Measurements from ENCODE around the gene TBC1D24. TPM values are rescaled to one million over a fixed set of nuclear protein-coding genes. Genes with fewer than 3 reads are reported as not detected.
A peak's percentile ranks its signal among the peaks of the same experiment; 100 is the strongest.
"Not testable (repeated sequence)": the region's sequence is repeated elsewhere in the genome, so short reads cannot be mapped to it uniquely, and the experiment has no call there.

Gene TBC1D24
- total and polyA plus RNA-seq, 2 experiments from 2014 or later: 5.4 to 21.0 TPM

DNA sequence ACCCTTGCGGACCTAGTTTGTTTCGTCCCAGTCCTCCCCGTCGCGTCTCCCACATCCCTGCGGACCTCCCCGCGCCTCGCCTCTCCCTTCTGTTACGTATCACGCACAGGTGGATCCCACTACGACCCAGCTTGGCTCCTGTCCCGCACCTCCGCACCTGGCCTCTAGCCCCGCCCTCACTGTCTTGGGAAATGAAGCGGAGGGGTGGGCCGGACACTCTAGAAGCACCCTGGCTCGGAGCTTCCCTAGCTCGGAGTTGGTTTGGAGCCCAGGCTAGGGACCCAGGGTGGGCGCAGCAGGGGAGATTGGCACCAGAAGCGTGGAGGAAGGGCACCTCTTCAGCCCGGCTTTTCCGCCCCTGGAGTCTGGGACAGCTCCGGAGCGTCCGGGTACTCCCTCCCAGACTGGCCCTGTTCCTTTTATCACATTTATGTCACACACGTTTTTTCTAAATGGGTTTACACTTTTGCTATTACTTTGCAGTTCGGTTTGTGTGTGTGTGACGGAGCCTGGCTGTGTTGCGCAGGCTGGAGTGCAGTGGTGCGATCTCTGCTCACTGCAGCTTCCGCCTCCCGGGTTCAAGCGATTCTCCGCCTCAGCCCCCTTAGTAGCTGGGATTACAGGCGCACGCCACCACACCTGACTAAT is 57.7 kb downstream of the TBC1D24 start:
- Histone ChIP-seq H3K27ac (ENCODE audit: low read depth) (peak overlapping the region; percentile 81; the same call in 1 of the 2 replicates), H3K36me3 (ENCODE audit: insufficient read depth) (no peaks in the 10 kb centered on the region), H3K27me3 (ENCODE audit: insufficient read depth) (peaks cover 5% of the 10 kb centered on the region; the same call in 1 of the 2 replicates), H3K4me2 (peak overlapping the region; percentile 98), H2AFZ (peak overlapping the region; percentile 98), H4K20me1 (replicated peaks; ENCODE audit: insufficient read depth) (no peaks in the 10 kb centered on the region), H3F3A (replicated peaks; ENCODE audit: low read depth) (peaks cover 17% of the 10 kb centered on the region; the same call in 1 of the 2 replicates), H3K79me2 (replicated peaks; ENCODE audit: insufficient read depth) (no peaks in the 10 kb centered on the region), H3K4me3 (peak overlapping the region; percentile 83), H3K9me2 (ENCODE audit: insufficient read depth) (no peaks in the 10 kb centered on the region), H3K4me1 (ENCODE audit: insufficient read depth) (peaks cover 5% of the 10 kb centered on the region)
- ATAC-seq: peak; percentile 53
- TF ChIP-seq POLR2AphosphoS5 (IDR thresholded peaks at IDR 0.05; ENCODE audit: low read depth): peak; percentile 63
- no peak for TF ChIP-seq ZNF114 (CRISPR knock-in tag; IDR thresholded peaks at IDR 0.05)
- H3K27ac Mint-ChIP-seq: peak overlapping the region; percentile 91
- peaks cover 27% of the 10 kb centered on the region for H3K27me3 Mint-ChIP-seq (ENCODE audit: insufficient read depth, low read depth, poor library complexity)
- peaks cover 7% of the 10 kb centered on the region; the same call in 2 of the 3 replicates for H3K4me1 Mint-ChIP-seq
- H3K36me3 Mint-ChIP-seq (ENCODE audit: low read depth): no peaks in the 10 kb centered on the region; the same call in 2 of the 3 replicates
- H3K4me3 Mint-ChIP-seq: peak overlapping the region; percentile 85
- H3K9me3 Mint-ChIP-seq: peaks cover 3% of the 10 kb centered on the region; the same call in 1 of the 3 replicates
- DNase-seq (ENCODE audit: low spot score): peak; percentile 90

DNA sequence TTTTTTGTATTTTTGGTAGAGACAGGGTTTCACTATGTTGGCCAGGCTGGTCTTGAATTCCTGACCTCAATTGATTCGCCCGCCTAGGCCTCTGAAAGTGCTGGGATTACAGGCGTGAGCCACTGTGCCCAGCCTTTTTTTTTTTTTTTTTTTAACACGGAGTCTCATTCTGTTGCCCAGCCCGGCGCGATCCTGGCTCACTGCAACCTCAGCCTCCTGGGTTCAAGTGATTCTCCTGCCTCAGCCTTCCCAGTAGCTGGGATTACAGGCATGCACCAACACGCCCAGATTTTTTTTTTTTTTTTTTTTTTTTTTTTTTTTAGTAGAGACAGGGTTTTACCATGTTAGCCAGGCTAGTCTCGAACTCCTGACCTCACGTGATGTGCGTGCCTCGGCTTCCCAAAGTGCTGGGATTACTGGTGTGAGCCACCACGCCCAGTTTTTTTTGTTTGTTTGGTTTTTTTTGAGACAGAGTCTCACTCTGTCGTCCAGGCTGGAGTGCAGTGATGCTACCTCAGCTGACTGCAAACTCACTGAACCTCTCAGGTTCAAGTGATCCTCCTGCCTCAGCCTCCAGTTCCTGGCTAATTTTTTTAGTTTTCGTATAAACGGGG is 58.3 kb downstream of the TBC1D24 start:
- peak overlapping the region; percentile 98 for H3K4me2 ChIP-seq

GRCh38 chr16:2533912-2534311 is 59.0 kb downstream of the TBC1D24 start:
- Histone ChIP-seq H3K36me3 (ENCODE audit: insufficient read depth) (no peaks in the 10 kb centered on the region), H2AFZ (no peak overlapping the region), H3K27me3 (ENCODE audit: insufficient read depth) (peaks cover 5% of the 10 kb centered on the region; the same call in 1 of the 2 replicates), H3K4me2 (no peak overlapping the region), H3K27ac (ENCODE audit: low read depth) (no peak overlapping the region), H3F3A (replicated peaks; ENCODE audit: low read depth) (peaks cover 17% of the 10 kb centered on the region; the same call in 1 of the 2 replicates), H3K4me3 (no peak overlapping the region), H3K79me2 (replicated peaks; ENCODE audit: insufficient read depth) (peaks cover 4% of the 10 kb centered on the region), H3K9me2 (ENCODE audit: insufficient read depth) (no peaks in the 10 kb centered on the region), H4K20me1 (replicated peaks; ENCODE audit: insufficient read depth) (no peaks in the 10 kb centered on the region), H3K4me1 (ENCODE audit: insufficient read depth) (peaks cover 5% of the 10 kb centered on the region)
- no peak for ATAC-seq
- Mint-ChIP-seq H3K4me1 (peaks cover 10% of the 10 kb centered on the region), H3K36me3 (ENCODE audit: low read depth) (no peaks in the 10 kb centered on the region; the same call in 2 of the 3 replicates), H3K9me3 (peaks cover 3% of the 10 kb centered on the region; the same call in 1 of the 3 replicates), H3K4me3 (peak overlapping the region; percentile 48), H3K27me3 (ENCODE audit: insufficient read depth, low read depth, poor library complexity) (peaks cover 27% of the 10 kb centered on the region), H3K27ac (no peak overlapping the region)
- DNase-seq (ENCODE audit: low spot score): no peak
- TF ChIP-seq EZH2phosphoT487 (IDR thresholded peaks at IDR 0.05; ENCODE audit: unreplicated experiment): no peak
- no peak for TF ChIP-seq REST (IDR thresholded peaks at IDR 0.05; ENCODE audit: unreplicated experiment)
- TF ChIP-seq, protein P1, sequence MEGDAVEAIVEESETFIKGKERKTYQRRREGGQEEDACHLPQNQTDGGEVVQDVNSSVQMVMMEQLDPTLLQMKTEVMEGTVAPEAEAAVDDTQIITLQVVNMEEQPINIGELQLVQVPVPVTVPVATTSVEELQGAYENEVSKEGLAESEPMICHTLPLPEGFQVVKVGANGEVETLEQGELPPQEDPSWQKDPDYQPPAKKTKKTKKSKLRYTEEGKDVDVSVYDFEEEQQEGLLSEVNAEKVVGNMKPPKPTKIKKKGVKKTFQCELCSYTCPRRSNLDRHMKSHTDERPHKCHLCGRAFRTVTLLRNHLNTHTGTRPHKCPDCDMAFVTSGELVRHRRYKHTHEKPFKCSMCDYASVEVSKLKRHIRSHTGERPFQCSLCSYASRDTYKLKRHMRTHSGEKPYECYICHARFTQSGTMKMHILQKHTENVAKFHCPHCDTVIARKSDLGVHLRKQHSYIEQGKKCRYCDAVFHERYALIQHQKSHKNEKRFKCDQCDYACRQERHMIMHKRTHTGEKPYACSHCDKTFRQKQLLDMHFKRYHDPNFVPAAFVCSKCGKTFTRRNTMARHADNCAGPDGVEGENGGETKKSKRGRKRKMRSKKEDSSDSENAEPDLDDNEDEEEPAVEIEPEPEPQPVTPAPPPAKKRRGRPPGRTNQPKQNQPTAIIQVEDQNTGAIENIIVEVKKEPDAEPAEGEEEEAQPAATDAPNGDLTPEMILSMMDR (conservative IDR thresholded peaks at IDR 0.05; ENCODE audit: low read depth in 2 of 2): no peak
- TF ChIP-seq JUNB (IDR thresholded peaks at IDR 0.05; ENCODE audit: unreplicated experiment): no peak
- no peak for TF ChIP-seq EZH2 (IDR thresholded peaks at IDR 0.05; ENCODE audit: low read depth, unreplicated experiment)

More for the DNA sequence above, 58.3 kb downstream of the TBC1D24 start:
- H3K36me3 ChIP-seq (ENCODE audit: insufficient read depth); H3K27me3 ChIP-seq (ENCODE audit: insufficient read depth); DNase-seq (ENCODE audit: low spot score); H3K4me1 ChIP-seq (ENCODE audit: insufficient read depth); H3K36me3 Mint-ChIP-seq (ENCODE audit: low read depth); ATAC-seq; H3K79me2 ChIP-seq (replicated peaks; ENCODE audit: insufficient read depth); H3K9me2 ChIP-seq (ENCODE audit: insufficient read depth); H3K9me3 Mint-ChIP-seq; H3K27ac ChIP-seq (ENCODE audit: low read depth); H3K4me1 Mint-ChIP-seq; H4K20me1 ChIP-seq (replicated peaks; ENCODE audit: insufficient read depth): not testable (repeated sequence)
- Mint-ChIP-seq H3K27ac (peak overlapping the region; percentile 91), H3K27me3 (ENCODE audit: insufficient read depth, low read depth, poor library complexity) (peaks cover 27% of the 10 kb centered on the region), H3K4me3 (peak overlapping the region; percentile 85)
- Histone ChIP-seq H2AFZ (peak overlapping the region; percentile 98; the same call in 1 of the 2 replicates), H3K4me3 (peak overlapping the region; percentile 83), H3F3A (replicated peaks; ENCODE audit: low read depth) (peaks cover 17% of the 10 kb centered on the region; the same call in 1 of the 2 replicates)
